Measurements from ENCODE around the gene TCP11L2.
"Not testable (repeated sequence)": the region's sequence is repeated elsewhere in the genome, so short reads cannot be mapped to it uniquely, and the experiment has no call there.

The TCP11L2 gene

GRCh38 chr12:106345746-106346145, 43.2 kb downstream of the TCP11L2 start:
- DNase-seq: peak in 1 of 2 donors; percentile 19

GRCh38 chr12:106348411-106348810, 45.9 kb downstream of the TCP11L2 start:
- no peak for DNase-seq

GRCh38 chr12:106353175-106353574, 50.6 kb downstream of the TCP11L2 start:
- DNase-seq: no peak

GRCh38 chr12:106357549-106358395, 55.2 kb downstream of the TCP11L2 start, which contains the start of gene POLR3B:
Gene POLR3B (plus strand): TSS chr12:106357748. CDS start chr12:106357880, 132 bp downstream.
- peak; percentile 95 to 96 for DNase-seq

GRCh38 chr12:106358396-106359241, 56.1 kb downstream of the TCP11L2 start:
- peak in 1 of 2 donors; percentile 5 for DNase-seq

GRCh38 chr12:106359646-106360399, 57.3 kb downstream of the TCP11L2 start:
- DNase-seq: no peak

GRCh38 chr12:106360400-106360994, 58.0 kb downstream of the TCP11L2 start:
- no peak for DNase-seq

- no peak for DNase-seq
Measured at GRCh38 chr12:106362971-106363370, 60.4 kb downstream of the TCP11L2 start.

GRCh38 chr12:106364261-106364660, 61.7 kb downstream of the TCP11L2 start:
- DNase-seq: no peak

GRCh38 chr12:106369624-106370346, 67.3 kb downstream of the TCP11L2 start:
- no peak for DNase-seq

- peak in 1 of 2 donors; percentile 20 for DNase-seq
Measured at GRCh38 chr12:106378788-106379187, 76.3 kb downstream of the TCP11L2 start.

GRCh38 chr12:106380954-106381353, 78.4 kb downstream of the TCP11L2 start:
- DNase-seq: no peak

GRCh38 chr12:106381866-106382265, 79.3 kb downstream of the TCP11L2 start:
- not testable (repeated sequence) for DNase-seq

GRCh38 chr12:106386813-106387535, 84.4 kb downstream of the TCP11L2 start:
- DNase-seq: no peak

GRCh38 chr12:106387848-106388377, 85.4 kb downstream of the TCP11L2 start:
- DNase-seq: no peak

- no peak for DNase-seq
Measured at GRCh38 chr12:106389151-106389550, 86.6 kb downstream of the TCP11L2 start.

- DNase-seq: no peak
Measured at GRCh38 chr12:106392759-106393158, 90.2 kb downstream of the TCP11L2 start.
